ENCODE results near the gene TMEM92. TPM values are rescaled to one million over a fixed set of nuclear protein-coding genes. Genes with fewer than 3 reads are reported as not detected.

The TMEM92 gene
- total RNA-seq, 4 donors from 2014 or later: 0.12 to 0.76 TPM; not detected in 2

DNA sequence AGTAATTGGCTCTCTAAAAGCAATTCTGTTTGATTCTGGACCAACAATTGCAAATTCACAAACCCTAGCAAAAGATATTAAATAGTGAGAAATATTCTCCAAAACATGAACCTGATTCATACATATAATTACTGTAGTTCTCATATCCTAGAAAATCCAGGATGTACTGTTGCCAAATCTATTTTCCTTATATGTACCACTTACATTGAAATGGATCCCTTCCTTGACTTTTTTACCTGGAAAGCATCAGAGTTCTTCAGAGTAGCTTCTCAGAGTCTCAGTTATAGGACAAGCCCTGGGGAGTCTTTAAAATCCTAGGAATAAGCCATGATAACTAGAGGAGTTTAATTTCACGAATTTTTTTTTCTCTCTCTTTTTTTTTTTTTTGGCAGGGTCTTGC, 16.7 kb downstream of the TMEM92 start:
- TF ChIP-seq, protein P1, sequence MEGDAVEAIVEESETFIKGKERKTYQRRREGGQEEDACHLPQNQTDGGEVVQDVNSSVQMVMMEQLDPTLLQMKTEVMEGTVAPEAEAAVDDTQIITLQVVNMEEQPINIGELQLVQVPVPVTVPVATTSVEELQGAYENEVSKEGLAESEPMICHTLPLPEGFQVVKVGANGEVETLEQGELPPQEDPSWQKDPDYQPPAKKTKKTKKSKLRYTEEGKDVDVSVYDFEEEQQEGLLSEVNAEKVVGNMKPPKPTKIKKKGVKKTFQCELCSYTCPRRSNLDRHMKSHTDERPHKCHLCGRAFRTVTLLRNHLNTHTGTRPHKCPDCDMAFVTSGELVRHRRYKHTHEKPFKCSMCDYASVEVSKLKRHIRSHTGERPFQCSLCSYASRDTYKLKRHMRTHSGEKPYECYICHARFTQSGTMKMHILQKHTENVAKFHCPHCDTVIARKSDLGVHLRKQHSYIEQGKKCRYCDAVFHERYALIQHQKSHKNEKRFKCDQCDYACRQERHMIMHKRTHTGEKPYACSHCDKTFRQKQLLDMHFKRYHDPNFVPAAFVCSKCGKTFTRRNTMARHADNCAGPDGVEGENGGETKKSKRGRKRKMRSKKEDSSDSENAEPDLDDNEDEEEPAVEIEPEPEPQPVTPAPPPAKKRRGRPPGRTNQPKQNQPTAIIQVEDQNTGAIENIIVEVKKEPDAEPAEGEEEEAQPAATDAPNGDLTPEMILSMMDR (IDR thresholded peaks at IDR 0.05): no peak
- TF ChIP-seq POLR2A (IDR thresholded peaks at IDR 0.05): no peak
- 58 to 80% methylated on average over 1 of the region's 1 CpG for WGBS, 2 donors
- H3K4me1 ChIP-seq: peaks cover 17 to 33% (median 31%) of the 10 kb centered on the region in 3 donors
- DNase-seq: no peak
- no peak overlapping the region for H3K4me3 ChIP-seq
- no peaks in the 10 kb centered on the region for H3K27me3 ChIP-seq
- H3K36me3 ChIP-seq: no peaks in the 10 kb centered on the region
- intact Hi-C loops (cut with DNase I): no loop called here
- peak overlapping the region; percentile 75 to 92 (median 83) for H3K27ac ChIP-seq
- no peaks in the 10 kb centered on the region for H3K9me3 ChIP-seq

GRCh38 chr17:50292465-50292864, 18.2 kb downstream of the TMEM92 start:
- Histone ChIP-seq H3K4me1 (peaks cover 17 to 33% (median 30%) of the 10 kb centered on the region in 3 donors), H3K36me3 (no peaks in the 10 kb centered on the region), H3K27ac (no peak overlapping the region), H3K27me3 (no peaks in the 10 kb centered on the region), H3K9me3 (no peaks in the 10 kb centered on the region), H3K4me3 (no peak overlapping the region)
- 78 to 85% methylated on average over 3 of the region's 3 CpGs for WGBS, 2 donors
- no peak for TF ChIP-seq POLR2A (IDR thresholded peaks at IDR 0.05)
- TF ChIP-seq, protein P1 (IDR thresholded peaks at IDR 0.05): no peak
- no peak for DNase-seq
- intact Hi-C loops (cut with DNase I): no loop called here

- DNase-seq: no peak
- intact Hi-C loops (cut with DNase I): loop anchor here (5.0 kb wide), 1 partner anchor 93 kb away; the partner anchor contains the start of gene COL1A1
- H3K9me3 ChIP-seq: no peaks in the 10 kb centered on the region
- H3K4me3 ChIP-seq: no peak overlapping the region
- no peaks in the 10 kb centered on the region for H3K27me3 ChIP-seq
- no peaks in the 10 kb centered on the region for H3K36me3 ChIP-seq
- TF ChIP-seq, protein P1 (IDR thresholded peaks at IDR 0.05): no peak
- no peak for TF ChIP-seq POLR2A (IDR thresholded peaks at IDR 0.05)
- H3K27ac ChIP-seq: no peak overlapping the region
- peaks cover 6 to 10% (median 6%) of the 10 kb centered on the region in 3 donors for H3K4me1 ChIP-seq
- 68 to 77% methylated on average over 4 of the region's 4 CpGs for WGBS, 2 donors
Observed at GRCh38 chr17:50295021-50295420, 20.8 kb downstream of the TMEM92 start.

DNA sequence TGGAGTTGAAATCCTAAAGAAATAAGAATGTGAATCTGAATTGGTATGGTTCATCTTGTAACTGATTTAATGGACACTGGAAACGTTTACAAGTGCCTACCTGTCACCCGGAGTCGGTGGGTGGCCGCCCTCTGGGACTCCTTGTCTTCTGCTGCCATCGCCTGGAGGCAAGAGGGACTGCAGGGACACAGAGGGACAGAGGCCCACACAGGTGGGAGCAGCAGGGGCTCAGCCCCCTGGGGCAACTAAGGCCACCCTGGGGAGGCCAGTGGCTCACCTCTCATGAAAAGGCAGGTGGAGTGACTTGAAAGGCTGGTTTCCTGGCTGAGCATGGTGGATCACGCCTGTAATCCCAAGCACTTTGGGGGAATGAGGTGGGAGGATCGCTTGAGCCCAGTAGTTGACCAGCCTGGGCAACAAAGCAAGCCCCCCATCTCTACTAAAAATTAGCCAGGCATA, 23.2 kb downstream of the TMEM92 start:
- no peak for DNase-seq
- intact Hi-C loops (cut with DNase I): loop anchor here (5.0 kb wide), 1 partner anchor 95 kb away; the partner anchor contains the start of gene COL1A1
- H3K27ac ChIP-seq: no peak overlapping the region
- no peaks in the 10 kb centered on the region for H3K4me1 ChIP-seq
- no peaks in the 10 kb centered on the region for H3K27me3 ChIP-seq
- H3K36me3 ChIP-seq: no peaks in the 10 kb centered on the region
- TF ChIP-seq, protein P1 (IDR thresholded peaks at IDR 0.05): peak; percentile 67 to 99 (median 94)
- TF ChIP-seq POLR2A (IDR thresholded peaks at IDR 0.05): no peak
- WGBS, 2 donors: 0 to 18% methylated on average over 3 to 7 of the region's 7 CpGs
- no peaks in the 10 kb centered on the region for H3K9me3 ChIP-seq
- no peak overlapping the region for H3K4me3 ChIP-seq

DNA sequence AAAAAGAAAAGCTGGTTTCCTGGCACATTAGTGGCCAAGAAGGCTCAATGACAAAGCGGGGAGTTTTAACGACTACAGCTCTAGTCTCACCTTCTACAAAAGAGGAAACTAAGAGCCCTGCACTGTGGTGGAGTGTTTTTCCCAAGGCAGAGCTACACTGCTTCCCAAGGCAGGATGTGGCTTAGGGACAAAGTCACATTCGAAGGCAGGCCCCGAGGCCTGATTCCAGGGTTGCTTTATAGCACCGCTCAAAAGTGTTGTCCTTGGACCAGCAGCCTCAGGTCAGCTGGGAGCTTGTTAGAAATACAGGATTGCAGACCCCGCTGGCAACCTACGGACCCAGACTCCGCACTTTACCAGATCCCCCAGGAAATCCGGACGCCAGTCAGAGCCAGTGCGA, 23.8 kb downstream of the TMEM92 start:
- Histone ChIP-seq H3K4me1 (no peaks in the 10 kb centered on the region), H3K27me3 (no peaks in the 10 kb centered on the region), H3K36me3 (no peaks in the 10 kb centered on the region), H3K9me3 (no peaks in the 10 kb centered on the region), H3K4me3 (no peak overlapping the region), H3K27ac (no peak overlapping the region)
- WGBS, 2 donors: 69 to 84% methylated on average over 8 to 10 of the region's 11 CpGs
- TF ChIP-seq, protein P1 (IDR thresholded peaks at IDR 0.05): no peak
- no peak for TF ChIP-seq POLR2A (IDR thresholded peaks at IDR 0.05)
- intact Hi-C loops (cut with DNase I): loop anchor here (5.0 kb wide), 1 partner anchor 96 kb away; the partner anchor contains the start of gene COL1A1
- DNase-seq: no peak

Measured in esophagus squamous epithelium (tissue), 5 donors.